Spleen (tissue), 7 donors: ENCODE data around the gene IFI35.

ENCODE experiments used
- POLR2A ChIP-seq, 3 donors: fragments of 450-650 bp; IDR thresholded peaks; one replicate each; pipeline ENCODE4 v1.5.1; 2017; ENCODE audit warnings: antibody characterized with exemption in 3 of 3, mild to moderate bottlenecking in 1 of 3
- POLR2AphosphoS5 ChIP-seq, 3 donors: sonication (generic); formaldehyde crosslinking; IDR thresholded peaks; one replicate each; pipeline ENCODE4 v1.5.1; 2017; ENCODE audit warnings: antibody characterized with exemption in 3 of 3
- TF ChIP-seq, protein P1 (sequence below), 11 experiments: fragments of 200-600 bp in 7 of 11; fragments of 450-650 bp in 4 of 11; sonication (generic) in 4 of 11; IDR thresholded peaks in 8 of 11; conservative IDR thresholded peaks in 3 of 11; 1 replicate in 7 of 11; 2 replicates in 4 of 11; pipeline versions ENCODE4 v1.4.0 to v1.8.0; 2016 to 2021; ENCODE audit warnings: antibody characterized with exemption in 11 of 11, inconsistent platforms in 4 of 11, mild to moderate bottlenecking in 1 of 11
- donor health status: DM: no; HTN: no; CAD: no; lungs with moderate emphysema.
- donor health status: DM: no; HTN: no; CAD: no.
- donor health status: DM: no; HTN: no; CAD: no.

DNA sequence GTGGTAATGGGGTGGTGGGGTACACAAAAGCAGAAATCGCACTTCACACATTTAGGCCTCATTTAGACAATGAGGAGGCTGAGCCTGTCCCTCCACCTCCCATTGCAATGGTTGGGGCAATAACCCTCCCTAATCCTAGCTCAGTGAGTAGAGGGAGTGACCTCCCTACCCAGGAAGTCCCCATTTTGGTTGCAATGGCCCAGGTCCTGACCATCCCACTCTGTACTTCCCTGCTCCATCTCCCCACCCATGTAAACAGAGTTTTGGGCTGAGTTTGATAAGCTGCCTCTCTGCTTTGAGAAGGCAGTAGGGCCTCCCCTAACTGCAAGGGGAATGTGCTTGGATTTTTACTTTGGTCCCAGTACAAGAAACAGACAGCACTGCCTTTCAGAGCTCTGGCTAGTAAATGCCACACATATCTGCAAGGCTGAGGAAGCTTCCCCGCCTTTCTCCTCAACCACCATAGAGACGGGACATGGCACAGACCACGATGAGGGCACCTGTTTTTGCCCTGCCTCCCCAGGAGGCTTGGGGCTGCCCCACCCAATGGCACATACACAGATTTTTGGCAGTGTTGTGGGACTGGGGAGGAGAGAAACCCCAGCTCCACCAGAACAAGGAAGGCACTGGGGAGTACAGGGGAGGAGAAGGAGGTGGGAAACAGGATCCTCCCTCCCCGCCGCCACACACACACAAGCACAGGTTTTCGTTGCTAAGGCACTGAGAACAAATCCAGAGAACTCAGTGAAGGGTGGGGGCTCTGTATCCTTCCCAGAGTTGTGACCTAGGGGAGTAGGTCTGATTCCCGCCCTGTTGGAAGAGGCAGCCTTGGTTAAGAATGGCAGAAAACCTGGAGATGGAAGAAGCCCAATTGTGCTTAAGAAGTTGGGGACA, 8.3 kb downstream of the IFI35 start:
- TF ChIP-seq, protein P1, sequence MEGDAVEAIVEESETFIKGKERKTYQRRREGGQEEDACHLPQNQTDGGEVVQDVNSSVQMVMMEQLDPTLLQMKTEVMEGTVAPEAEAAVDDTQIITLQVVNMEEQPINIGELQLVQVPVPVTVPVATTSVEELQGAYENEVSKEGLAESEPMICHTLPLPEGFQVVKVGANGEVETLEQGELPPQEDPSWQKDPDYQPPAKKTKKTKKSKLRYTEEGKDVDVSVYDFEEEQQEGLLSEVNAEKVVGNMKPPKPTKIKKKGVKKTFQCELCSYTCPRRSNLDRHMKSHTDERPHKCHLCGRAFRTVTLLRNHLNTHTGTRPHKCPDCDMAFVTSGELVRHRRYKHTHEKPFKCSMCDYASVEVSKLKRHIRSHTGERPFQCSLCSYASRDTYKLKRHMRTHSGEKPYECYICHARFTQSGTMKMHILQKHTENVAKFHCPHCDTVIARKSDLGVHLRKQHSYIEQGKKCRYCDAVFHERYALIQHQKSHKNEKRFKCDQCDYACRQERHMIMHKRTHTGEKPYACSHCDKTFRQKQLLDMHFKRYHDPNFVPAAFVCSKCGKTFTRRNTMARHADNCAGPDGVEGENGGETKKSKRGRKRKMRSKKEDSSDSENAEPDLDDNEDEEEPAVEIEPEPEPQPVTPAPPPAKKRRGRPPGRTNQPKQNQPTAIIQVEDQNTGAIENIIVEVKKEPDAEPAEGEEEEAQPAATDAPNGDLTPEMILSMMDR (IDR thresholded peaks at IDR 0.05 in 8 of 11, conservative IDR thresholded peaks at IDR 0.05 in 3 of 11): no peak
- TF ChIP-seq POLR2A (IDR thresholded peaks at IDR 0.05) (no peak), POLR2AphosphoS5 (IDR thresholded peaks at IDR 0.05) (no peak)
